Nephron (organoid): ENCODE data around the gene P2RY6.

Experiments used
- H3K27ac Mint-ChIP-seq, 3 experiments: 2 replicates each; pipeline ENCODE4 v1.8.0; 2020; ENCODE audit warnings: mixed read lengths in 3 of 3, mild to moderate bottlenecking in 2 of 3, moderate library complexity in 1 of 3
- H3K27me3 Mint-ChIP-seq: 2 replicates; pipeline ENCODE4 v1.8.0; 2021; ENCODE audit warnings: low read depth, mild to moderate bottlenecking, moderate library complexity, mixed read lengths
- H3K36me3 Mint-ChIP-seq: 2 replicates; pipeline ENCODE4 v1.8.0; 2020; ENCODE audit warnings: low read depth, mixed read lengths
- H3K4me1 Mint-ChIP-seq: 2 replicates; pipeline ENCODE4 v1.8.0; 2020; ENCODE audit warnings: mixed read lengths
- H3K4me3 Mint-ChIP-seq, 3 experiments: 2 replicates each; pipeline ENCODE4 v1.8.0; 2020; ENCODE audit warnings: mild to moderate bottlenecking in 3 of 3, mixed read lengths in 3 of 3, moderate library complexity in 2 of 3
- H3K9me3 Mint-ChIP-seq: 2 replicates; pipeline ENCODE4 v1.8.0; 2020; ENCODE audit warnings: mixed read lengths
- TF ChIP-seq, protein P1 (sequence below), 3 experiments: fragments of 200-600 bp; sonication (generic); IDR thresholded peaks; one replicate each; pipeline ENCODE4 v1.5.0; 2021; ENCODE audit warnings: antibody characterized with exemption in 3 of 3; ENCODE audit not compliant: unreplicated experiment in 3 of 3

P2RY6 gene

DNA sequence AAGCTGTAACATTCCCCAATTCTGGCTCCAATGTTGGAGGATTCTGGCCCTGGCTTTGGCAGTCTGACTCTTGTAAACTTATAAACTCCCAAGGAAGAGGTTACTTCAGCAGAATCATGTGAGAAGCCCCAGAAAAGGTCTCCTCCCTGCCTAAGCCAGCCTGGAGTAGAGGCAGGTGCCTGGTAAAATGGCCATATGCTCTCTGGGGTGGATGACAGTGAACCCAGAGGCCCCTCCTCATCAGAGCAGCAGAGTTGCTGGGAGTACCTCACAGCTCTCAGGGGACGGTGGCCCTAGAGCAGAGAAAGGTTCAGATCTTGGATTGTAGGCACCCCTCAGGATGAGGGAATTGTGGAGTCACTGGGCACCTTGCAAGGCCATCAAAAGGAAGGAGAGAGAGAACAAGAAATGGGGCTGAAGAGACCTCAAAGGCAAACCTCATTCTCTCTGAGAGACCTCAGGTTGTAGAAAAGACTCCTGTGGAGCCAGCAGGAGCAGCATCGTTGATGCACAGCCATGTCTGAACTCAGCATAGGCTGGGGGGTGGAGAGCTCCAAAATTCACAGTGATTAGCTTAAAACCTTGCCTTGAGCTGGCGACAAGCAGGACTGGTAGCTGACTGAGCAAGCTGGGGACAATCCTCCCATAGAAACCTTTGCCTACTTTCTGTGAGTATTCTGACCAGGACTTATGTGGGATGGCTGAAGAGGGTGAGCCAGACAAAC lies 4.9 kb upstream of the P2RY6 start:
- Mint-ChIP-seq H3K9me3 (peaks cover 3% of the 10 kb centered on the region), H3K27me3 (peaks cover 30% of the 10 kb centered on the region), H3K4me1 (peaks cover 34% of the 10 kb centered on the region), H3K36me3 (no peaks in the 10 kb centered on the region), H3K27ac (peak overlapping the region in 1 of 3 experiments; percentile 21), H3K4me3 (no peak overlapping the region)
- TF ChIP-seq, protein P1, sequence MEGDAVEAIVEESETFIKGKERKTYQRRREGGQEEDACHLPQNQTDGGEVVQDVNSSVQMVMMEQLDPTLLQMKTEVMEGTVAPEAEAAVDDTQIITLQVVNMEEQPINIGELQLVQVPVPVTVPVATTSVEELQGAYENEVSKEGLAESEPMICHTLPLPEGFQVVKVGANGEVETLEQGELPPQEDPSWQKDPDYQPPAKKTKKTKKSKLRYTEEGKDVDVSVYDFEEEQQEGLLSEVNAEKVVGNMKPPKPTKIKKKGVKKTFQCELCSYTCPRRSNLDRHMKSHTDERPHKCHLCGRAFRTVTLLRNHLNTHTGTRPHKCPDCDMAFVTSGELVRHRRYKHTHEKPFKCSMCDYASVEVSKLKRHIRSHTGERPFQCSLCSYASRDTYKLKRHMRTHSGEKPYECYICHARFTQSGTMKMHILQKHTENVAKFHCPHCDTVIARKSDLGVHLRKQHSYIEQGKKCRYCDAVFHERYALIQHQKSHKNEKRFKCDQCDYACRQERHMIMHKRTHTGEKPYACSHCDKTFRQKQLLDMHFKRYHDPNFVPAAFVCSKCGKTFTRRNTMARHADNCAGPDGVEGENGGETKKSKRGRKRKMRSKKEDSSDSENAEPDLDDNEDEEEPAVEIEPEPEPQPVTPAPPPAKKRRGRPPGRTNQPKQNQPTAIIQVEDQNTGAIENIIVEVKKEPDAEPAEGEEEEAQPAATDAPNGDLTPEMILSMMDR (IDR thresholded peaks at IDR 0.05; ENCODE audit: unreplicated experiment in 3 of 3): no peak

DNA sequence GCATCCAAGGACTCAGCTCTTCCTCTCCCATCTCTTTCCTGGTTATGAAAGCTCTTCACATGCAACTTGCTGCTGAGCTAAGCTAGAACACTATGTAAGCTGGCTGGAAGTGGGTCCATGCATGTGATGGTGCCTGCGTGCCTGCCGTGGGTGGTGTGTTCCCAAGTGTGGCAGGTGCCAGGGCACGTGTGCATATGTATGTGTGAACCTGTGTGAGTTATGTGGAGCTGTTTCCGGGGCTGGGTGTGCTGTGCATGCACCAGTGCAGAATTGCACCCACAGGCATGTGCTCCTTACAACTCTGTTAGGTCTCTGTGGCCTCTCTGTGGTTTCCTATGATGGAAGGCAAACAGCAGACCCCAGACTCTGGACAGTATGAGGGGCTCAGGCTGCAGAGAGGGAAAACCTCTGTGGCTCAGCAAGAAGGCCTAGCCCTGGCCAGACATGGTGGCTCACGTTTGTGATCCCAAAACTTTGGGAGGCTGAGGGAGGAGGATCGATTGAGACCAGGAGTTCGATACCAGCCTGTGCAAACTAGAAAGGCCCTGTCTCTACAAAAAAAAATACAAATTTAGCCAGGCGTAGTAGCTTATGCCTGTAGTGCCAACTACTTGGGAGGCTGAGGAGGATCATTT lies 4.1 kb upstream of the P2RY6 start:
- Mint-ChIP-seq H3K4me1 (peaks cover 39% of the 10 kb centered on the region), H3K27ac (no peak overlapping the region), H3K4me3 (no peak overlapping the region), H3K27me3 (peaks cover 33% of the 10 kb centered on the region), H3K9me3 (peaks cover 3% of the 10 kb centered on the region), H3K36me3 (no peaks in the 10 kb centered on the region)
- TF ChIP-seq, protein P1 (IDR thresholded peaks at IDR 0.05; ENCODE audit: unreplicated experiment in 3 of 3): no peak

DNA sequence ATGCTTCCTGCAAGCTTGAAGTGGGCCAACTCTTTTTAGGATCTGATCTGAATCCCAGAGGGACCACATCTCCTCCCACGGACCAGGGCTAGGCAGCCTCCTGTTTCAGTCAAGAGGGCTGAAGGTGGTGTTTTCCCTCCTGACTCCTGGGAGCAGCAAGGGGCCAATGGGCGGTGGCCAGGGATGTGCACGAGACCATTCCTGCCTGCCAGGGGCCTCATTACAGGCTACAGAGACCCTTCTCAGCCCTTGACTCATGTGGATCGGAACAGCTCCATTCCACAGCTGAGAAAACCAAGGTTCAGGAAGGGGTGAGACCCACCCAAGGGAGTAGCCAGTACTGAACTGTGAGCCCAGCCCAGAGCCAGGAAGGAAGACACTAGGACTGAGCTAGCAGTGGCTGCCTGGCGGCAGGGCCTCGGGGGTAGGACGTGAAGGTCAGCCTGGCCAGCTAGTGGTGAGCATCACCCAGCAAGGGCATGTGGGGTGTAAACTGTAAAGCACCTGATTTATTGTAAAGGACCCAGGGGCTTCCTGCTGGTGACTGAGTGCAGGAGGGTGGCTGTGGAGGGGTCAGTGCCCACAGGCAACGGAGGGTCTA lies 3.4 kb upstream of the P2RY6 start:
- Mint-ChIP-seq H3K4me1 (peaks cover 46% of the 10 kb centered on the region), H3K4me3 (no peak overlapping the region), H3K27me3 (peaks cover 37% of the 10 kb centered on the region), H3K36me3 (no peaks in the 10 kb centered on the region), H3K27ac (no peak overlapping the region), H3K9me3 (no peaks in the 10 kb centered on the region)
- TF ChIP-seq, protein P1 (IDR thresholded peaks at IDR 0.05; ENCODE audit: unreplicated experiment in 3 of 3): no peak

DNA sequence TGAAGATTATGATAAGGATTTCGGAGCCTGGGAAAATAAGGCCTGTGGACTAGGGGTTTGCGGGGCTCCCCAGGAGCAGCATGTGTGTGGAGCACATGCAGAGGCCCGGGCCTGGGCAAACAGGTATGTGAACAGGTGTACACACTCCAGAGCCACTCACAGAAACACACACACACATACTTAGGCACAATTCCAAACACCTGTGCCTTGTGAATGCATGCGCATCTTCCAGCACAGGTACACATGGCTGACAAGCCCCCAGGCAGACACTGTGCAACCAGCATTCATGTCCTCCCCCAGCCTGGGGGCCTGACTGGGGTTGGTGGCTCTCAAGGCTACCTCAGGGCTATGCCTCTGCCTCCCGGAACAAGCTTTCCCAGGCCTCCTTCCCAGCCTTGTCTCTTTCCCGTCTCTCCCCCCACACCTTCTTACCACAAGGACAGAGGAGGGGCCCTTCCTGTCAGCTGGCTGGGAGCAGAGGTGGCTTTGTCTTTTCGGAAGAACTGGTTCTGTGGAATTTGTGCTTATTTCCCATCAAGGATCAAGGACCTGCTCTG lies 2.6 kb upstream of the P2RY6 start:
- peaks cover 36% of the 10 kb centered on the region for H3K27me3 Mint-ChIP-seq
- TF ChIP-seq, protein P1 (IDR thresholded peaks at IDR 0.05; ENCODE audit: unreplicated experiment in 3 of 3): no peak
- no peaks in the 10 kb centered on the region for H3K9me3 Mint-ChIP-seq
- H3K4me1 Mint-ChIP-seq: peaks cover 46% of the 10 kb centered on the region
- H3K27ac Mint-ChIP-seq: peak overlapping the region in 1 of 3 experiments; percentile 27
- no peaks in the 10 kb centered on the region for H3K36me3 Mint-ChIP-seq
- no peak overlapping the region for H3K4me3 Mint-ChIP-seq

DNA sequence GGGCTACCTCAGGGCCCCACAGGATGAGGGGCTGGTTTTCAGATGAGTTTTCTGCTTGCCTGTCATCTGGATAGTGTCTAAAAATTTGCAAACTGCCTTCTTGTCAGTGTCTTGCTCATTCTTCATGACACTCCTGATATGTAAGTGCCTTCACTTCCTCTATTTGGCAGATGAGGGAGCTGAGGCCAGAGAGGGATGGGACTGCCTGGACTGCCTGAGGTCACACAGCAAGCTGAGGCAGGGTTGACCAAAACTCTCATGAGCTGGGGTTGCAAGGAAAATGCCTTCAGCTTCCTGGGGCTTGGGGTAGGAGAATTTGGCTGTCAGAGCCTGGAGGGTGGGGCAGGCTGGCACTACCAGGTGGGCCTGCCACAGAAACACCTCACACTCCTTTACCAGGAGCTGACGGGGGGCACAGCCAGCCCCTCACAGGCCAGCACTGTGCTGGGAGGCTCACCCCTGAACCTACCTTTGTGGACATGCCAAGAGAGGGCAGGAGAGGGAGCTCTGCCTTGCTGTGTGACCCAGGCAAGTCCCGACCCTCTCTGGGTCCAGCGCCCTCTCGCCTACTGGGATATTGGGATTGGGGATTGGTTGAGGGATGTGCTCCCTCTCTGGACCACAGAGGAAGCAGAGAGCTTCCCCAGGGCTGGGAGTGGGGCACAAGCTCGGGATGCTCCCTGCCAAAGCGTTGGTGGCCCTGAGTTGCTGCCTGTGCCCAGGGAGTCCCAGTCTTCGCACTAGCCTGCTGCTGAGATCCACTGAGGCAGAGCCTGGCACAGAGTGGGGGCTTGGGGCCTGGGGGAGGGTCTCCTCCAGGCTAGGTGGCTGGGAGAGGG lies 1.9 kb upstream of the P2RY6 start:
- no peaks in the 10 kb centered on the region for H3K36me3 Mint-ChIP-seq
- H3K4me3 Mint-ChIP-seq: no peak overlapping the region
- H3K4me1 Mint-ChIP-seq: peaks cover 46% of the 10 kb centered on the region
- no peaks in the 10 kb centered on the region for H3K9me3 Mint-ChIP-seq
- H3K27ac Mint-ChIP-seq: peak overlapping the region in 1 of 3 experiments; percentile 27
- H3K27me3 Mint-ChIP-seq: peaks cover 32% of the 10 kb centered on the region
- TF ChIP-seq, protein P1 (IDR thresholded peaks at IDR 0.05; ENCODE audit: unreplicated experiment in 3 of 3): no peak
